Measurements from ENCODE around the gene FAF1. TPM values are rescaled to one million over a fixed set of nuclear protein-coding genes. Genes with fewer than 3 reads are reported as not detected.

Gene FAF1
- total and polyA plus RNA-seq, 9 of the 15 experiments (the other 6 are each of a cell fraction or from before 2014, with no cell fraction given) = 48.7 to 225 (median 118) TPM

GRCh38 chr1:50724626-50725286 is 235.3 kb downstream of the FAF1 start (continued):
- no peak for TF ChIP-seq UBTF (IDR thresholded peaks at IDR 0.05; ENCODE audit: borderline replicate concordance in 1 of 2, low read depth in 2 of 2, low read length in 2 of 2)
- no peak for TF ChIP-seq NFYB (IDR thresholded peaks at IDR 0.05; ENCODE audit: extremely low read depth, insufficient read length)
- no peak for TF ChIP-seq ZNF436 (CRISPR knock-in tag; IDR thresholded peaks at IDR 0.05)
- TF ChIP-seq ETS1 (conservative IDR thresholded peaks at IDR 0.05; ENCODE audit: control insufficient read depth, low read depth, low read length) = no peak
- TF ChIP-seq MBD2 (IDR thresholded peaks at IDR 0.05; ENCODE audit: borderline replicate concordance, low read depth) = no peak

Data from K562 (cell line).